GM10266 (cell line): ENCODE data around the gene MEIS1.

ENCODE experiments used
- DNase-seq: peaks from one replicate; pipeline ENCODE4 v3.0.0; 2012; ENCODE audit errors: extremely low spot score
- TF ChIP-seq, protein P1 (sequence below): IDR thresholded peaks from 2 replicates; pipeline ENCODE4 v1.5.1; 2012; ENCODE audit warnings: mild to moderate bottlenecking, low read depth; ENCODE audit not compliant: control insufficient read depth, insufficient read depth; ENCODE audit errors: missing control alignments

MEIS1 gene

DNA sequence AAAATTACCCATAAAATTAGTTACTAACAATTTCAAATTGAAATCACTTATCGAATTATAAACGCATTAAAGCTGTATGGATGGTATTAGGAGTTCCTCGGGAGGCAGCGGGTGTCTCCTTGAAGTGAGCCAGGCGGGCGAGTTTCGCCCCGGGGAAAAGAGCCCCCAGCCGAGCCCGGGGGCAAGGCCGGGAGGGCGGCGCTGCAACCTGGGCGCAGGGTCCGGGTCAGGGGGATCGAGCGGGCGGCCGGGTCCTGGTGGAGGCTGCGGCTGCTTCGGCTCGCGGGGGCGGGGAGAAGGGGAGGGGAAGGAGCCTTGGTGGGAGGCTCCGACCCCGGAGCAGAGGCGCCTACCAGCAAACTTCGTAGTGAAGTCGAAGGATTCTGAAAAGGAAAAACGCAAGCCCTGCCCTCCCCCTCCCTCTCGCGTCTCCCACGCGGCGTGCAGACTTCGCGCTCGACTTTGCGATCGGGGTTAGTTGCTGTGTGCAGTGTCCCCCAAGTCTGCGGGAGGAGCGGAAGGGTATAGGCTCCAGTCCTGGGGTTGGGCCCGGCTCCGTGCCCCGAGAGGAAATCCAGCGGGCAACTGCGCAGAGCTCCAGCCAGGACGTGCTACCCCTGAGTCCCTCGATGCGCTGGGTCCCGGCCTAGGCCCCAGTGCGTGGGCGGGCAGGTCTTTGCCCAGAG, 140.8 kb downstream of the MEIS1 start:
- no peak for DNase-seq
- TF ChIP-seq, protein P1, sequence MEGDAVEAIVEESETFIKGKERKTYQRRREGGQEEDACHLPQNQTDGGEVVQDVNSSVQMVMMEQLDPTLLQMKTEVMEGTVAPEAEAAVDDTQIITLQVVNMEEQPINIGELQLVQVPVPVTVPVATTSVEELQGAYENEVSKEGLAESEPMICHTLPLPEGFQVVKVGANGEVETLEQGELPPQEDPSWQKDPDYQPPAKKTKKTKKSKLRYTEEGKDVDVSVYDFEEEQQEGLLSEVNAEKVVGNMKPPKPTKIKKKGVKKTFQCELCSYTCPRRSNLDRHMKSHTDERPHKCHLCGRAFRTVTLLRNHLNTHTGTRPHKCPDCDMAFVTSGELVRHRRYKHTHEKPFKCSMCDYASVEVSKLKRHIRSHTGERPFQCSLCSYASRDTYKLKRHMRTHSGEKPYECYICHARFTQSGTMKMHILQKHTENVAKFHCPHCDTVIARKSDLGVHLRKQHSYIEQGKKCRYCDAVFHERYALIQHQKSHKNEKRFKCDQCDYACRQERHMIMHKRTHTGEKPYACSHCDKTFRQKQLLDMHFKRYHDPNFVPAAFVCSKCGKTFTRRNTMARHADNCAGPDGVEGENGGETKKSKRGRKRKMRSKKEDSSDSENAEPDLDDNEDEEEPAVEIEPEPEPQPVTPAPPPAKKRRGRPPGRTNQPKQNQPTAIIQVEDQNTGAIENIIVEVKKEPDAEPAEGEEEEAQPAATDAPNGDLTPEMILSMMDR, result no peak

DNA sequence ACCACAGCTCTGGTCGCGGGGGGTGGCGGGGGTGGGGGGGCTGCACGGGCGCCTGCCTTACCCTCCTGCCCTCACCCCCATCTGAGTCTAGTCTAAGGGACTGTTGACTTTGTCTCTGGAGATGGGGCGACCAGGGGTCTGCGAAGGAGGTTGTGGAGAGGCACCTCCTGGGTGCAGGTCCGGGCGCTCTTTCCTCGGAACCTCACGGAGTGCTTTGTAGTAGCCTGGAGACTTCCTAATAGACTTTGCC, 141.3 kb downstream of the MEIS1 start:
- DNase-seq, result no peak

DNA sequence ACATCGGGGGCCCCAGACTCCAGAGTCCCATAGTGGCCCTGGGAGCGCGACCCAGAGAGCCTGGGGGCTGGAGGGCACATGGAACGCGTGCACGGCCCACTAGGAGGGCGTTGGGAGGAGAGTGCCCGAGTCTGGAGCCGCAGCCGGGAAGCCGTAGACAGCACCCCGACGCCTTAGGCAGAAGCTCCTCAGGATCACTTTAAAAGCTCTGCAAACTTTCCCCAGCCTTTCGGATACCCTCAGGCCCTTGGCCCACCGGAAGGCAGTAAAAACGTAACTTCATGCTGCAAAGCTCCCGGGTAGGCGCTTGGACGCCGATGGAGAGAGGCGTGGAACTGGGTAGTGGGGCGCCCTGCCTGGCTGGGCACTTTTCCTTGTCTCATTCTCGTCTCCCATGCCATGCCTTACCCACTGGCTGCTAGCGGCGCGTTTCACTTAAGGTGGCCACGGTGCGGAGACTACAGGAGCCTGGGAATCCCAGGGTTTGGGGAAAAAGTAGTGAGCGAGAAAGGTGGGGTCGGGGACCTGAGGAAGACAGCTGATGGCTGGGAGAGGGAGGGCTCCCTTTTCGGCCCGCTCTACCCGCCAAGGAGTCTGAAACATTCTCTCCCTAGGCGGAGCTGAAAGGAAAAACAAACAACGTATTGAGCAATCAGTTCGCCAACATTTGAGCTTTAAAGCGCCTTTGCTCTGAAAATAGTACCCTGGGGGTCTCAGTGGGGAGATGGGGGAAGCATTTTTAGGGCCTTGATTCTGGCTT, 141.8 kb downstream of the MEIS1 start:
- no peak for DNase-seq
- TF ChIP-seq, protein P1, result no peak

More for the DNA sequence above, 141.3 kb downstream of the MEIS1 start:
- TF ChIP-seq, protein P1, result no peak

DNA sequence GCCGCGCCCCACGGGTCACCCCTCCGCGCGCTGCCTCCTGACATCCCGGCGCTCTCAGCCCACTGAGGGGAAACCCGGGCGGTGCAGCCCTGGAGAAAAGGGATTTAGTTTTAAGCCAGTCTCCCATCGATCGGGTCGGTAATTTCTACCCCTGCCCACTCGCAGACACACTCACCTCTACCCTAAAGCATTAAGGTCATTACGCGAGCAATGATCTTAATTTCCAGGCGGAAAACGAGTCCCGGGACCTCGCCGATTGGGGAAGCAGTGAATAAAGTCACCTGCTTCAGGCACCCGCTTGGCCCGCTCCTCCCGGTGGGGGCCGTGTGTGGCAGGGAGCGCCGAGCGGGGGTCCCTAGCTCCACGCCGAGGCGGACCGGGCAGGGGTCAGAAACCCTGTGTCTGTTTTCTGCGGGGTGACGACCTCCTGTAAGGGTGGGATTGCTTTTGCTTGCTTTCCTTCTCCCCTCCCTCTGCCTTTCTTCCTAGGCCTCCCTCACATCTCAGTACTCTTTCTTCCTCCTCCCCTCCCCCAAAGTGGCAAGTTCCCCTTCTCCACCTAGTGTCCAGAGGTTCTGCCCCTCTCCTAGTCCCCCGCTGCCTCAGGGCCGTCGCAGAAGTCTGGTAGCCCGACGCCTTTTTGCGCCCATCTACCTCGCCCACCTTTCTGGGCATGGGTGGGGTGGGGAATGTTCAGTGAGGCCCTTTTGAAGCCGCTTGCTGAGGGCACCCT, 142.6 kb downstream of the MEIS1 start:
- DNase-seq, result no peak
- TF ChIP-seq, protein P1, result no peak

DNA sequence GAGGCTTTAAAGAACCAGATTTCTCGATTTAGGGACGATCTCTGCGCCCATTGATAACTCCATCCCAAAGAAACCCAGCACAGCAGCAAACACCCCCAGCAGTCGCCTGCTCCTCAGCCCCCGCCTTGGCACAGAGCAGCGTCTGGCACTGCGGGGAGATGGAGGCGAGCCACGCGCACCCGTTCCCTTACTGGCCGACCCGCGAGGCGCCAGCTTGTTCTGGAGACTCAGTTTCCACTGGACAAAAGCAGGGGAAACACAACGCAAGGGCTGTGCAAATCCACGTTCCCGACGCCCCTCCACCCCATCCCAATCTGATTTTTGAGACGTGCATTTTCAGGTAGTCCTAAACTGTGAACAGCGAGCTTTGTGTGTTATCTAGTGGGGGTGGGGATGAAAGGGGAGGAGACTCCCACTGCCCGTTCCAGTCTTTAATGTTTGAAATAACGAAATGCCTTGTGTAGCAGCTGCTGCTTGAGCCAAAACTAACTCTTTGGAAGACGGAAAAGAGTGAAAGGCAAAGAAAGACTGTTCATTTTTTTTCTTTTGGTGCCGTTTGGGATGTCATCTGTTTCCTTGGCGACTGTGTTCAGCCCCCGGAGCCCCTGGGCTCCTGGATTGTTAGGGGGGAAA, 143.2 kb downstream of the MEIS1 start:
- DNase-seq, result no peak
- TF ChIP-seq, protein P1, result no peak

- TF ChIP-seq, protein P1, result no peak
These were observed 143.8 kb downstream of the MEIS1 start for GRCh38 chr2:66578687-66579106.

More at GRCh38 chr2:66578687-66579106, 143.8 kb downstream of the MEIS1 start:
- no peak for DNase-seq
